Effector CD4-positive, alpha-beta T cell (primary cell): ENCODE data around the gene KIF3A.

Source experiments
- DNase-seq: peaks from one replicate; pipeline ENCODE4 v3.0.0-alpha.2; 2020

KIF3A gene

GRCh38 chr5:132770476-132771159 is 33.3 kb upstream of the KIF3A start:
- DNase-seq, result no peak

DNA sequence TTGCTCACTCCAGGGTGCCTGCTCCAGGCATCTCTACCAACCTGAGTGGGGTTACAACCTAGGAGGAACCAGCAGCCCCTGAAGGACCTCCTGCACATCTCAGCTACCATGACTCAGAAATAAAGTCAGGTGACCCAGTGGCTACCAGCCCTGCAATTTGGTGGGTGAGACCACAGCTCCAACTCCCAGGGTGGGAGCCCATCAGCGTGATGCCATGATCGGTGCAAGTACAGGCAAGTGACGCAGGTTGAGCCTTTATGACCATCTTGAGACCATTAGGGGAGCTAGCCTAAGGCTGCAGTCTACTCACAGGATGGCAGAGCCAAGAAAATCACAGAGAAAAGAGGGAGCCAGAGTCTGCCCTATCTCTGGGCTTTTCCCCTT is 31.1 kb upstream of the KIF3A start:
- no peak for DNase-seq

DNA sequence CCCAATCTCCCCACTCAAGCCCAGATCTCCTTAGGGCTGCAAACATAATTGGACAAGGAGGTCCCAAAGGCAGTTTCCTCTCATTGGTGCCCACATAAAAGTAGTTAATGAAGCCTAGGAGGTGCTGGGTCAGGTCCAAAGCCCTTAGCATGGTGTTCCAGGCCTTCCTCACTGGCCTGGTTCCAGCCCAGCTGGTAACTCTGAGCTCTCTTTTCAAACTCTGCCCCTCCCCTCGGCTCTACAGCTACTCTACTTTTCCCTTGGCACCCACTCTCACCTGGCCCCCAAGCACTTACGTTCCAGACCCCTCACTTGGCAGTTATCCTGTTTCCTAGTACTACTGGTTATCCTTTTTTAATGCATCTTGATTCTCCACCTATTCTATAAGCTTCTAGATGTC is 29.8 kb upstream of the KIF3A start:
- no peak for DNase-seq

DNA sequence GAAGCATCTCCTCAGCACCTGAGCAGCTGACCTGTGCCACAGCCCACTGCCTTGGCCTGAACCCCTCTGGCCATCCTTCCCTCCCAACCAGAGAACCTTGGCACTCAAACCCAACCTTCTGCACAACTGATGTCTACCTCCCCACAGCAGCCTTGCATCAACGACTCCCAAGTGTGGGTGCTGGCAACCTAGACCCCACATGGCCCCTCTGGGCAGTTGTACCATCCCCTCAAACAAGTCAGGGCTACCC is 29.4 kb upstream of the KIF3A start:
- DNase-seq, result no peak

DNA sequence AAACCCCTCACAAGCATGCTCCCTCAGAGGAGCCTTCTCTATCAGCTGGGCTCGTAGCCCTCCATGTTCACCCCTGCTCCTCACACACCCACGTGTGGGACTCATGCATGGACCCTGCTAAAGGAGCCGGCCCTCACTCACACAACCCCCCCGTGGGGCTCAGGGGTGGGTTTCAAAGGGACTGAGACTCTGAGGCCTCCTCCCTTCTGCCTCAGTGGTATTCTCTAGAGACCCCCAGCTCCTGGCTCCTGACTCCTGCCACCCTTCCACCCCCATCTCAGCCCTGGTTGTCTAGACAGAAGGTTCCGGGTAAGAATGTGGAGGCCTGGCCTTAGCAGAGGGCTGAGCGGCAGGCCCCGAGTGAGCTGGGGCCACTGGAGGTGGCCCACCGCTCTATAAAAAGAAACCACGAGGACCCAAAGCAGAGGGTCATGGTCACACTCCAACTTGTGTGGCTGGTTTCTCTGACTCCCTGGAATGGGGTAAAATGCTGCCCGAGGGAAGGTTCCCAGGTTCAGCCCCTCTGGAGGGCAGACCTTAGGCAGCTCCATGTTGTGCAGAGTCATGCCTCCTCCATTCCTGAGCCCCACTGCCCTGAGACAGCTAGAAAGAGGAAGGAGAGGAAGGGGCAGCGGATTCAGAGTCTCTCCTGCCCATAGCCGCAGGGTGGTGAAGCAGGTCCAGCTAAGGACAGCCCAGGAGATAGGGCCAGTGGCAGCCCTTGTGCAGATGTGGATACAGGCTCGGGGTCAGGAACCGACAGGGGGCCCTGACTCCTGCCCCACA is 28.9 kb upstream of the KIF3A start:
- DNase-seq, result no peak

- DNase-seq, result no peak
These were observed 28.1 kb upstream of the KIF3A start for GRCh38 chr5:132765311-132766019.

DNA sequence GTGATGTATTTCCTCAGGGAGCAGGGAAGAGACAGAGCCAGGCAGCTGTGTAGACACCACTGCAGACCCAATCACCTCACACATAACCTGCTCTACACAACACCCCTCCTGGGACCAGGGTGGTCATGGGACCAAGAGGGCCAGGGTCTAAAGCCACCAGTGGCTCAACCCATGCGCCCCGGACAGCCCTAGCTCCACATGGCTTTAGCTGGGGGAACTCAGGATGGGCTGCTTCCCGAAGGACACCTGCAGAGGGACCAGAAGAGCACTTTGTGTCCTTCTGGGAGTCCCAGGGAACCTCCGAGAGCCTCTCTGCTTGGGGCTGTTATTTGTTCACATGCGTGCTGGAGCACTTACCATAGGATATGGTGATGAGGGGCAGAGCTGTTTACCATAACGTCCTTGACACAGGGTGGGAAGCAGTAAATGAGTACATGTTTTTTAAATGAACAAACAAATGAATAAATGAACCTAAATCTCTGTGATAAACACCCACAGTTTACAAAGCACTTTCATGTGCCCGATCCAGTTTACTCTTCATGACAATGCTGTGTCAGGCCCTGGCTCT is 27.4 kb upstream of the KIF3A start:
- DNase-seq, result no peak

DNA sequence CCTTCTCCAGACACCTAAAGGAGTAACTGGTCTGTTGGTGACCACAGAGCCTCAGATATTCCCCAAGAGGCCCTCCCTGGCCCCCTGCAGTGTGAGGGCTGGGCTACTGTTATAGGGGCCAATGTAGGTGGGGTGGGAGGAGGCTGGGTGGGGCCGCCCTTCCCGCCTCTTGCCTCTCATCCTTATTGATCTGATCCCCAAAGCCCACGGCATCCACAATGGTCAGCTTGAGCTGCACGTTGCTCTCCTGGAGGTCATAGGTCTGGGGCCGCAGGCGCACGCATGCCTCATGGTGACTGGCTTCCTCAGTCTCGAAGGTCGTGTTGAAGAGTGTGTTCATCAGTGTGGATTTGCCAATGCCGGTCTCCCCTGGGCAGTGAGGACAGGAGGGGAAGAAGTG is 26.7 kb upstream of the KIF3A start:
- DNase-seq, result no peak

GRCh38 chr5:132763181-132764036 is 26.1 kb upstream of the KIF3A start:
- DNase-seq, result no peak

GRCh38 chr5:132762246-132763000 is 25.1 kb upstream of the KIF3A start:
- DNase-seq, result no peak

GRCh38 chr5:132761321-132762240 is 24.2 kb upstream of the KIF3A start:
- no peak for DNase-seq

- DNase-seq, result no peak
These were observed 23.4 kb upstream of the KIF3A start for GRCh38 chr5:132760601-132761317.

GRCh38 chr5:132760049-132760420 is 22.7 kb upstream of the KIF3A start:
- DNase-seq, result no peak

DNA sequence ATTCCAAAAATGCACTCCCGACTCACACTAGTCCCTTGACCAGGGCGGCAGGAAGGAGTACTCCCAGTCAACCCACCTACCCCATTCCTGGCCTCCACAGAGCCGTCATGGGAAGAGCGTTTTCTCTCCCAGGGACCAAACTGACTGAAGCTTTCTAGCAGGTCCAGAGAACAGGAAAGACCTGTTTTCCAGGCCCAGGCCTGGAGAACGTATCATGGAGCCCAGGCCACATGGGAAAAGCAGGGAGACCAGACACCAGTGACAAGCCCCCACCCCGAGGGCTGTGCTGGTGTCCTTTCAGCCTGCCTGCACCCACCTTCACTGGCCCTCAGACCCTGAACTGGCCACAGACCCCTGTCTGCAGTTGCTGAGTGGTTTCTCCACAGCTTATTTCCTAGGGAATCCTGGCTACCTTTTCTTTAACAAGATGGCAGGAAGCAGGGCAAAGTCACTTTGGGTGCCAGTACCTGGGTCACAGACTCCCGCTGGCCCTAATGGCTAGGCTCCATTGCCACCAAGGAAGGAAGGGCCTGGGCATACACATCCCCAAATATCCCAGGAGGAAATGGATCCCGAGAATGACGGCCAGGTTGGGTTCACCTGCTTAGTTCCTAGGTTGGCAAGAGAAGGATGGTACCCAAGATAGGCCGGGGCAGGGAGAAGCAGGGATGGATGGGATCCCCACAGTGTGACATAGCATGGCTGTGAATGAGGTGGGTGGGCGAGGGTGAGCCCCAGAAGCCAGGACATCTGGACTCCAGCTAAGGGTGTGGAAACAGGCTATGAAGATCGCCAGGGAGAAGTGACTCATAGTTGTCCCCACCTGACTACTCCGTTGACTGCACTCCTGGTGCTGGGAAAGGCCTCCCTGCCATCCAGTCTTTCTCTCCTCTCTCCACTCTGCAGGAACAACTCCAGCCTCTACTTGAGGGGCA is 22.0 kb upstream of the KIF3A start:
- DNase-seq, result no peak

GRCh38 chr5:132758451-132758850 is 21.1 kb upstream of the KIF3A start:
- no peak for DNase-seq

DNA sequence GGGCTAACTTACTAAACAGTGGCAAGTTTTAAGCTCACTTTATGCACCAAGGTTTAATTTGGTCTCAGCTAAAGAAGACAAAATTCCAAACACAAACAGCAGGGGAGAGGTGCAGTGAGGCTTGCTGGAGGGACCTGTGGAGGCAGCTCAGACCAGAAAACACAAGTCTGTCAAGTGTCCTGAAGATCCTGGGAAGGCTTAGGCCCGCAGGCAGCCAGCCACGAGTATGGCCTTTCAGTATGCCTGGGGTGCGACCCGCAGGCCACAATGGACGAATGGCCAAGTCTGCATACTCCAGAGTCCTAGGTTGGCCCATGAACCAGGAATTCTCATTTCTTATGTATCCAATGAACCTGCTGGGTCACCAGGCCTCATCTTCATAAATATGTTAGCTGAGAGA is 19.2 kb upstream of the KIF3A start:
- DNase-seq, result no peak

- DNase-seq, result no peak
These were observed 17.6 kb upstream of the KIF3A start for GRCh38 chr5:132754947-132755346.

GRCh38 chr5:132754111-132754510 is 16.8 kb upstream of the KIF3A start:
- DNase-seq, result no peak
